ENCODE measurements around the gene LETM1.

Gene LETM1

DNA sequence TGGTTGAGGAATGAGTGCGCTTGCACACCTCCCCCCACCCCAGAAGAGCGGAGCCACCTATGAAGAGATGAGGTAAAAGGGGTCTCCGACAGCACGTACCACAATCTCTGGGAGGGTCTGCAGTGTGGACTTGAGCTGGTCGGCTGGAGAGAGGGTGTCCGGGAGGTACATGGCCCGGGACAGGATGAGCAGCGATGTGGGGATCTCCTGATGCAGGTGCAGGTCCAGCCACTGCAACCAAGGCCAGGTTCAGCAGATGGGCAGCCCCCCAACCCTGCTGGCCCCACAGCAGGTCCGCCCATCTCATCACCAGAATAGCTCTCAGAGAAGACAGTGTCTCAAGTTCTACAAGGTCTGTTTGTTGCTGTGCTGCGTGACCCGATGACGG, 32.4 kb downstream of the LETM1 start:
- DNase-seq: no peak

DNA sequence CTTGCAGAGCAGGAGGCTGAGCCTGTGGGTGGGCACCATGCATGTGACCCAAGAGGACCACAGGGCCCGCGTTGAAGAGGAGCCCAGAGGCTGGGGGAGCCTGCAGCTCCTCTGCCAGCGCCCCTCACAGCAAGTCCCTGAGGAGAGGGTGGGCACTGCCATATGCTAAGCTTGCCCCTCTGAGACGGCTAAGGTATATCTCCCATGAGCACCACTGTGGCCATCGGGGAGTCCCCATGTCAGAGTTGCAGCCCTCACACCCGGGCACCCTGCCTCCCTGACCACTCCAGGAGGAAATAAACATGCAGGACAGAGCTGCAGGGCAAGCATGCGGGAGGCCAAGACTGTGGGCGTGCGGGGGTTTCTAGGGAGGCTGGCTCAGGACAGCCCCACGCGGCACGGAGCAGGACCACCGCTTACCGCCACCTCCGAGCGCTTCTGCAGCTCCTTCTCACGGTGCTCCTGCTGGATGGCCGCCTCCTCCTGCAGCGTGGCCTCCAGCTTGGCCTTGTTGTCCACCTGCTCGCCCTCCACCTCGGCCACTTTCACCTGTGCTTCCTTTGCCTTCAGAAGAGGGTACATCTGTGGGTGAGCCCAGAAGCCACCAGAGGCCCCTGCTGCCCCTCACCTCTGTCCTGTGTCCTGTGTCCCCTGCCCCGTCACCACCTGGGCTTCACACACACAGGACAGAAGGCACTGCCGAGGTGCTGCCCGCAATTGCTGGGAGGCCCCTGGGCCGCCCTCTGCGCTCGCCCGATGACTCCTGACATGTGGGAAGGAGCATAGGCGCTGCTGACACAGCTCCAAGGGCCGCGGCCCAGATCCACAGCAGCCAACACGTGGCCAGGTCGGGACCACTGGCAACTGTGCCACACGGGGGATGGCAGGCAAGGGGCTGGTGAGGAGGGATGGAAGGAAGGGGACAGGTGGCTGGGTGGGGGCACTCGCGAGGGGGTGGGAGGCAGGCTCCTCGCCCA, 33.1 kb downstream of the LETM1 start:
- no peak for DNase-seq

DNA sequence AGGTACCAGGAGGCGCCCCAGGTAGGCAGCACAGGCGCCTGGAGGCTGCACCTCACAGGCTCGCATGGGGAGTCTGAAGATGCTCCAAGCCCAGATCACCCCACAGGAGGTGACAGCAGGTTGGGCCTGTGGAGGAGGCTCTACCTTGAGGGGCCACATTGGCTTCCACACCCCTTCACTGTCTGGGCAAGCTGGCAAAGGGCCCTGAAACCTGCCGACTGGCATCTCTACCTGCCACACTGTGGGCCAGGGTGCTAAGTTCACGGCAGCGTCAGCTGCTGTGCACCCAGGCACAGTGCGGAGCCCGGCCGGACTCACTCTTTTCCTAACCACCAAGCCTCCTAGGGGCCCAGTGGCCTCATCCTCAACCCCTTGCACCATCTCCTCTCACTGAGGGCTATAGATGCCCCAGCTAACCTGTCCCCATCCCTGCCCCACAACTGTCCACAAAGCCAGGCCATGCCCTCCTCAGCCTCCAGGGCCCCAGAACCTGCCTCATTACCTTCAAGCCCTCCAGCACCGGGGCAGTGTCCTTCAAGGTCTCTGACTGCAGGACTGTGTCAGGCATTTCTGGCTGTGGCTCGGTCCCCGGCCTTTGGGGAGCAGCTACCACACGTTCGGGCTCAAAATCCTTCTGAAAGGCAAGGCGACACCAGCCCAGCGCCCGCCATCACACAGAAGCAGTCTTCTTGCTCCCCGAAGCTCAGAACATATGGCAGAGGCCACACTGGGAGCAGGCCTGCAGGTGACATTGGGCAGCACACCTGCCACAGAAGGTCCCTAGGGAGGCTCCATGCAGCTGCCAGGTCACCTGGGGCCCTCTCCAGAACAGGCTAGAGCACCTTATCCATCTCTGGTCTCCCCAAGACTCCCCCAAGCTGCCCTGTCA, 34.0 kb downstream of the LETM1 start:
- no peak for DNase-seq

DNA sequence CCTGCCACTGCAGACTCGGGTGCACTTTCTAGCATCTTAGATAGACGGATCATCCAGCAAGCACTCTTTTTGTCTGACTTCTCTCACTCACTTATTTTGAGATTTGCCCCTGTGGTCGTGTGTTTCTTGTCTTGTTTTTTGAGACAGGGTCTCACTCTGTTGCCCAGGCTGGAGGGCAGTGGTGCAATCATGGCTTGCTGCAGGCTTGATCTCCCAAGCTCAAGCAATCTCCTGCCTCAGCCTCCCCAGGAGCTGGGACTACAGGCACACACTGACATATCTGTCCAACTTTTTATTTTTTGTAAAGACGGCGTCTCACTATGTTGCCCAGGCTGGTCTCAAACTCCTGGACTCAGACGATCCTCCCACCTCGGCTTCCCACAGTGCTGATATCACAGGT, 36.1 kb downstream of the LETM1 start:
- no peak for DNase-seq

DNA sequence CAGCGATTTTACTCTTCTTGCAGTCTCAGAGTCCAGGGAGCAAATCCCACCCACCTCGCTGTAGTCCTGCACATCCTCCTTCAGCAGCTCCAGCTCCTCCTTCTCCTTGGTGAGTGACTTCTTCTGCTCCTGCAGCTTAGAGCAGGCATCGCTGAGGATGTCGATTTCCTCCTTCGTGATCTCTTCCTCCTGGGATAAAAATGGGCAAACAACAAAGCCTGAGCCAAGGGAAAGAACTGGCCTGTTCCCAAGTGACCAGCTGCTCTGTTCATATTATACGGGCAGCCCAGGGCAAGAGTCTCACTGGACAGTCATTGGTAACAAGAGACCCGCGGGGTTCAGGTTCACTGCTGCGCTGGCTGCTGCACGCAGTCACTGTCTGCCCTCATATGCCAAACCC, 36.7 kb downstream of the LETM1 start:
- DNase-seq: no peak

DNA sequence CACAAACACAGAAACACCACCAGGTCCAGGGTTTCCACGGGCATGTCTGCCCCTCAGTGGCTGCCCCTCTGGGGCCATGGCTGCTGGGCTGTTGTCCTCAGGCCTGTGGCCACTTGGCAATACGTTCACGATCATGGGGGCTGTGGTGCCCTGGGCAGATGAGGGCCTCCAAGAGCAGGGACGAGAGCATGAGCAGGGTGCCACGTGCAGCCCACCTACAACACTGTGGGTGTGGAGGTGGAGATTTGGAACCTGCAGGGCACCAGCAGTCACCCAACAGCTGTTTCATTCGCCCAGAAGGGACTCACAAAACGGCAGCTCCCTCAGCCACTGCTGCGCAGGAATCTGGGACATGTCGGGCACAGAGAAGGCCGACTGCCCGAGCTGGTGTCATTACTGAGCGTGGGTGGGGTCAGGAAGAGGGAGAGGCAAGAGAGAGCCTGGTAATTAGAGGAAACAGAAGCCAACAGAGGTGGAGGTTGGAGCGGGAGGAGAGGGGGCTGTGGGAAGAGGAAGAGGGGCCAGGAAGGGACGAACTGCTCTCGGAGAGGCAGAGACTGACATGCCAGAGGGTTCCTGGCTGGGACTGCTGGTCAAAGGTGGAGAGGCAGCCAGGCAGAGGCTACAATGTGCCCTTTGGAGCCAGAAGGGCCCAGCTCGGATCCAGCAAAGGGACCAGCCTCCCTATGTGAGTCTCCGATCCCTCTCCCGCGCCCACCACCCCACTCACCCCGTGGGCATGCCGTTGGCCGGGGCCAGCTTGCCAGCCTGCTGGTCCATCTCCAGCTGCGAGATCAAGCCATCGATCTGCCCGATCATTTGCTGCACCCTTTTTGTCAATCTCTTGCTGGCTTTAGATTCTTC, 39.7 kb downstream of the LETM1 start:
- DNase-seq: no peak

DNA sequence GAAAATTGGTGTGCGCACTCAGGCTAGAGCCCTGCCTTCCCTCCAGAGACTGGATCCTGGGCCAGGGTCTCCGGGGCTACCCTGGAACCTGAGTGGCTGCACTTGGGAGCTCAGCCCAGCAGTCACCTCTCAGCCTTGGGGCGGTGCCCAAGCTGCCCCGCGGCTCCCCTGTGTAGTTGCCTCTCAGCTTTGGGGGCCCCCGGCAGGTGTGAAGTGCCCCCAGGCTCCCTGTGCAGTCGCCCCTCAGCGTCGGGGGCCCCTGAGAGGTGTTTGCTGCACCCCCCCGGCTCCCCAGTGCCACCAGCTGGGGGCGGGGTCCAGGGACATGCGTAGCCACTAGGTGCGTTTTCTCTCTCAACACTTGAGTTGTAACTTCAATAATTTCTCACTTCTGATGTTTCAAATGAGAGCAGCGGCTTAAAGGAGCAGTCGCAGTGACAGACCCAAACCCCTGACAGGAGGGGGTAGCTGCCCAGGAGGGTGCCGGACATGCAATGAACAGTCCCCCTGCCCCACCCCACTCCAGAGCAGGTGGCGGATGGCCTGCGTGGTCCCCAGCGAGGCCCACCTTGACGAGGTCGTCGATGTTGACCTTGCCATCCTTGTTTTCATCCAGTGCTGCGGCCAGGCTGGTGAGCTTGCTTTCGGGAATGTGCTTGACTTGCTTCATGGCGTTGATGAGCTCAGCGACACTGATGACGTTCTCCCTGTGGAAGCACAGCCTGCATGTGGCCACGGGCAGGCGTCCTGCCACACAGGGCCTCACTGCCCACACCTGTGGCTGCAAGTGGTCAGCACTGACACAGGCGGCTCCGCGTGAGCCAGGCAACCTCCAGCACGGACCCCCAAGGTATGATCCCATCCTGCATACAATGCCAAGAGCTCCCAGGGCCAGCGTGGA, 40.6 kb downstream of the LETM1 start:
- DNase-seq: no peak

DNA sequence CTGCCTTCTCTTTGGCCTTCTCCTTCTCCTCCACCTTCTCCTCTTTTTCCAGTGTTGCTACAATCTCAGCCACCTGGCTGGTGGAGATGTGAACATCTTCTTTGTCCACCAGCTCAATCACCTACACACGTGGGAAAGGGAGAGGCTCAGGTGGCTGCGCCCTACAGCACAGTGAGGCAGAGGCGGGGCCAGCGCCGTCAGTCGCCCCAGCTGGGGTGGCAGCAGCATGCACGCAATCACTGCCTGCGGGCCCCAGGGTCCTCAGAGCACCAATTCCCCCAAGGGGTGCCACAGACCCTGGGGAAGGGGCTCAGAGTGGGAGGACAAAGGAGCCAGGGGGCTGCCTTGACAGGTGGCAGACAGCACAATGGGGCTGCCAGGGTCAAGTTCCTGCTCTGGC, 41.5 kb downstream of the LETM1 start:
- DNase-seq: no peak

DNA sequence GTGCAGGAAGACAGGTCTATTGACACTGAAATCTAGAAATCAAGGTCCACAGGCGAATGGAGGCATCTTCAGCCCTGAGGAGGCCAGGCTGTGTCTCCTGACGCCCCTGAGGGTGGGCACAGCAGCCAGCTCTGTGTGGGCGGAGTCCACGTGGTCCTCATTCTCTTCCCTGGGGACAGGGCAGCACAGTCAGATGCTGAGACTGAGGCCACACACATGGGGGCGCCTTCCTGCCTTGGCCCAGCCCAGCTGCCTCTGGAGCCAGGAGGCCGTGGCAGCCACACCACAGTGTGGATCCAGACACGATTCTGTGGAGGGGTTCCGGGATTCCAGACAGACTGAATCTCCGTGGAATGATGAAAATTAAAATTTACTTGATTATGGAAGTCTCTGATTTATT, 42.0 kb downstream of the LETM1 start:
- no peak for DNase-seq

DNA sequence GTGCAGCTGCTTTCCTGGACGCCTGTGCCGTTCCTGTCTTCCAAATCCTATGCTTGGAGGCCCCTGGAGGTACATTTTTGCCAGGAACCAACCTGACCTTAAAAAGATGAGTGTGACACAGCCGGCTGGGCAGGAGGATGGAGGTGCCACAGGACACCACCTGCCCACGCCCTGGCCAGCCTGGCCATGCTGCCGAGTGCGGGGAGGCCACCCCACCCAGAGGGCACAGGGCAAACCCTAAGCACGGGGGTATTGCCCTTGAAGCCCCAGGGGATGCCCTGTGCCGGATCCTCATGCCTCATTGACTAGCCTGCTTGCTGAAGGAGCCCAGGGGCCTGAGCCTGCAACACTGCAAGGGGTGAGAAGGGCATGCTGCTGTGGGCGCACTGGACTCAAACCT, 42.7 kb downstream of the LETM1 start:
- DNase-seq: no peak

DNA sequence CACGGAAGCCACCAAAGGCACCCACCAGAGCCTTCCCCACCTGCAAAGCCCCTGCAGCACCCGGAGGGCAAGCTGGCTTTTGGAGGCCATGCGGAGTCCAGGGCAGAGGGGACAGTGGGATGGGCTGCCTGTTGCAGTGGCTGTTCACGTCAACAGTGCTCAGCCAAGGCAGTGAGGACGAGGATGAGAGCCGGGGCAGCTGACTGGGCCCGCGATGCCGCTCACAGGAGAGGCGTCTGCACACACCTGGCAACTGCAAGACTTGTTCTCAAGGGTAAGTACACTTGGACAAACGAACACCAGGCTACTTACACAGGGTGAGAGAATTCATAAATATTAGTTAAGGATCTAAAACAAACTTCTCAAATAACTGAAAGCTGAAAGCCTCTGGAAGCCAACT, 43.2 kb downstream of the LETM1 start:
- no peak for DNase-seq

DNA sequence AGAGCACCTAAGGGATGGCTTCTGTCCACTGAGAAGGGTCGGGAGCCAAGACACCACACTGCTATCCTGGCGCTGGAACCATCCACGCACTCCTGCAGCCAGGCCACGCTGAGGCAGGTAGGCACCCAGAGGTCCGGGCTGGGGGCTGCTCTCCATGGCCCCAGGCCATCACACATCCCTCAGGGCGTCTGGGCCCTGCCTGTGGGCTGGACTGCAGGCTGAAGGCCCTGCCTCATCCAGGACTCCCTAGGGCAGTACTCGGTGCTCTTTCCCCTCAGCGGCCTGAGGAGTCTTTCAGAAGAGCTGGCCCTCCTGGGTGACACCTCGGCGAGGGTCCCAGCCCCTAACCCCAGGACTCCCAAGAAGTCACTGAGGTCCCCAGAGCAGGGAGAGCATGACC, 45.2 kb downstream of the LETM1 start:
- DNase-seq: no peak

DNA sequence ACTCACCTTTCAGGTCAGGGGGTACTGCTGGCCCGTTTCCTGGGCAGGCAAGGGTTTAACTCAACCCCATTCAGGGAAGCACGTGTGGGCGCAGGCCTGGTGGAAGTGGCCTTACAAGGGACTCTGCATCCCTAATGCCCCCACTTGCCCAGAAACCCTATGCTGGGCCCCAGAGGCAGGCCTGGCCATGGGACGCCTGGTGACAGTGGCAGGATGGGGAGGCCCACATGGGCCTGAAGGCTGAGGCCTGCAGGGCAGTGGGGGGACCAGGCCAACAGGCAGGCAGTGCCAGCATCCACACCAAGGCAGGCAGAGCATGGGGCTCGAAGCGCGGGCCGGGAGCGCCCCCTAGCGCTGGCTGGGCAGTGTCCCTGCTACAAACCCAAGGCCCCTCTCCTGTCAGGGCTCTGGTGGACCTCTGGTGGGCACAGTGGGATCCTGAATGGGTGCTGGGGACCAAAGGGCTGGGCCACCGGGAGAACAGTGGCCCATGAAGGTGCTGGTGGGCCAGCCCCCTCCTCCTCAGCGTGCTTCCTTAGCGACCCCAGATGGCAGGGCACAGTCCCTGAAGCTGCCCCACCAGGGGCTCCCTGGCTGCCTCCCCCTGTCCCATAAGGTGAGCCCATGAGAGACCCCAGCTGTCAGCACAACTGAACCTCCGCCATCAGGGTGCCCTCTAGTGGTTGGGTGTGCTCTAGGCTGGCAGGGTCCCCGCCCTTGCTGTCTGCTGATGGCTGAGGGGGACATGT, 46.0 kb downstream of the LETM1 start:
- DNase-seq: peak; percentile 65

DNA sequence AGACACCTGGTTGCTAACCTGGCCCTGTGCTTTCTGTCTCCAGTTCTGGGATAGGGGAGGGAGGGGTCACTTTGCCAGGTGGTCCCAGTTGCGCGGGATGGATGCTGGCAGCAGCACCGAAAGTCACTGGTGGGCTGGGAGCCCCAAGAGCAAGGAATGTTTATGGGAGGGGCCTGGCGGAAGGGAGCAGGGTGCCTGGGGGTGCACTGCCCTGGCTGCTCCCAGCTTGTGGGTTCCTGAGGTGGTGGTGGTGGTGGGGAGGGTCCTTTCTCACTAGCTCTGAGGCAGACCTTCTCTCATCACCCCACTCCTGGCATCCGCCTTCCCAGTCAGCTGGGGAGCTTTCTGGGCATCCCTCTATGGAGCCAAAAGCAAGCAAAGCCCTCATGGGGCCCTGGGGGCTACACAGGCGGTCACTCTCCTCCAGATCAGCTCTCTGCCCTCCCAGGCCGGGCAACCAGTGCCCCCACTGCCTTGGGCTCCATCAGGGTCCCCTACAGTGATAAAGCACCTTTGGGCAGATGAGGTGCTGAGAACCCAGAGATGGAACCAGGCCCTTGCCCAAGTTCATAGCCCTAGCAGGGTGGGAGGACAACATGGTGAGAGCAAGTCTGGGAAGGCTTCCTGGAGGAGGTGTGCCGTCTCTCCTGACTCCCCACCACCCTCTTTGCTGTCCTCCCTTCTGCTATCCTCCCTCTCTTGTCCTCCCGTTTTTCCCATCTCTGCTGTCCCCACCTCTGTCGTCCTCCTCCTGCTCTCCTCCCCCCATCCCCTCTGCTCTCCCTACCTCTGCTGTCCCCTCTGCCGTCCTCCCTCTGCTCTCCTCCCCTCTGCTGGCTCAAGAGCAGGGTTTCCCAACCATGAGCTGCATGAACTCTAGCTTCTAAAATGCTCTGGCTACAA, 46.9 kb downstream of the LETM1 start:
- DNase-seq: no peak

DNA sequence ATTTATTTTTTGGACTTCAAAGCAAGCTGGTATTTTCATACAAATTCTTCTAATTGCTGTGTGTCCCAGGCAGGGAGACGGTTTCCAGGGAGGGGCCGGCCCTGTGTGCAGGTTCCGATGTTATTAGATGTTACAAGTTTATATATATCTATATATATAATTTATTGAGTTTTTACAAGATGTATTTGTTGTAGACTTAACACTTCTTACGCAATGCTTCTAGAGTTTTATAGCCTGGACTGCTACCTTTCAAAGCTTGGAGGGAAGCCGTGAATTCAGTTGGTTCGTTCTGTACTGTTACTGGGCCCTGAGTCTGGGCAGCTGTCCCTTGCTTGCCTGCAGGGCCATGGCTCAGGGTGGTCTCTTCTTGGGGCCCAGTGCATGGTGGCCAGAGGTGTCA, 47.6 kb downstream of the LETM1 start:
- no peak for DNase-seq

DNA sequence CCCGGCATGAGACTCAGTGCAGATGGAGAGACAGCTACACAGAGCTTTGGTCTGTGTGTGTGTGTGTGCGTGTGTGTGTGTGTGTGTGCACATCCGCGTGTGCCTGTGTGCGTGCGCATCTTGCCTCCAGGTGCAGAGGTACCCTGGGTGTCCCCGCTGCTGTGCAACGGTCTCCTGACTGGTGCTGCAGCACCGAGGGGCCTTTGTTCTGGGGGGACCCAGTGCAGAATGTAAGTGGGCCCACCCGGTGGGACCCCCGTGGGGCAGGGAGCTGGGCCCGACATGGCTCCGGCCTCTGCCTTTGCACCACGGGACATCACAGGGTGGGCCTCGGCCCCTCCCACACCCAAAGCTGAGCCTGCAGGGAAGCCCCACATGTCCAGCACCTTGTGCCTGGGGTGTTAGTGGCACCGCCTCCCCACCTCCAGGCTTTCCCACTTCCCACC, 48.6 kb downstream of the LETM1 start:
- no peak for DNase-seq

DNA sequence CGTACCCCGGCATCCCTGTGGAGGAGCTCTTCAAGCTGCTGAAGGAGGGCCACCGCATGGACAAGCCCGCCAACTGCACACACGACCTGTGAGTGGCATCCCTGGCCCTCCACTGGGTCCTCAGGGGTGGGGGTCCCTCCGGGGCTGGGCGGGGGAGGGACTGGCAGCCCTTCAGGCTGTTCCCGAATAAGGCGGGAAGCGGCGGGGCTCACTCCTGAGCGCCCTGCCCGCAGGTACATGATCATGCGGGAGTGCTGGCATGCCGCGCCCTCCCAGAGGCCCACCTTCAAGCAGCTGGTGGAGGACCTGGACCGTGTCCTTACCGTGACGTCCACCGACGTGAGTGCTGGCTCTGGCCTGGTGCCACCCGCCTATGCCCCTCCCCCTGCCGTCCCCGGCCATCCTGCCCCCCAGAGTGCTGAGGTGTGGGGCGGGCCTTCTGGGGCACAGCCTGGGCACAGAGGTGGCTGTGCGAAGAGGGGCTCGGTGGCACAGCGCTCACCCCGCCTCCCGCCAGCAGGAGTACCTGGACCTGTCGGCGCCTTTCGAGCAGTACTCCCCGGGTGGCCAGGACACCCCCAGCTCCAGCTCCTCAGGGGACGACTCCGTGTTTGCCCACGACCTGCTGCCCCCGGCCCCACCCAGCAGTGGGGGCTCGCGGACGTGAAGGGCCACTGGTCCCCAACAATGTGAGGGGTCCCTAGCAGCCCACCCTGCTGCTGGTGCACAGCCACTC, 49.2 kb downstream of the LETM1 start:
- no peak for DNase-seq

DNA sequence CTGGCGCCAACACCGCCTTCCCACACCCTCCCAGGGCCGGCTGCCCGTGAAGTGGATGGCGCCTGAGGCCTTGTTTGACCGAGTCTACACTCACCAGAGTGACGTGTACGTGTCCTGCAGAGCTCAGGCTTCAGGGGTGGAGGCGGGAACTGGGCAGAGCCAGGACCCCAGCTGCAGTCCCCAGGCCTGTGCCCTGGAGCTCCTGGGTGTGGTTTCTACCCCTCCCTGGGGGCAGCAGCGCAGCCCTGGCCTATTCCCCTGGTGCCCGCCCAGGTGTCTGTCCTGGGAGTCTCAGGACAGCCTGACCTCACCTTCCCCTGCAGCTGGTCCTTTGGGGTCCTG, 49.8 kb downstream of the LETM1 start:
- DNase-seq: no peak

DNA sequence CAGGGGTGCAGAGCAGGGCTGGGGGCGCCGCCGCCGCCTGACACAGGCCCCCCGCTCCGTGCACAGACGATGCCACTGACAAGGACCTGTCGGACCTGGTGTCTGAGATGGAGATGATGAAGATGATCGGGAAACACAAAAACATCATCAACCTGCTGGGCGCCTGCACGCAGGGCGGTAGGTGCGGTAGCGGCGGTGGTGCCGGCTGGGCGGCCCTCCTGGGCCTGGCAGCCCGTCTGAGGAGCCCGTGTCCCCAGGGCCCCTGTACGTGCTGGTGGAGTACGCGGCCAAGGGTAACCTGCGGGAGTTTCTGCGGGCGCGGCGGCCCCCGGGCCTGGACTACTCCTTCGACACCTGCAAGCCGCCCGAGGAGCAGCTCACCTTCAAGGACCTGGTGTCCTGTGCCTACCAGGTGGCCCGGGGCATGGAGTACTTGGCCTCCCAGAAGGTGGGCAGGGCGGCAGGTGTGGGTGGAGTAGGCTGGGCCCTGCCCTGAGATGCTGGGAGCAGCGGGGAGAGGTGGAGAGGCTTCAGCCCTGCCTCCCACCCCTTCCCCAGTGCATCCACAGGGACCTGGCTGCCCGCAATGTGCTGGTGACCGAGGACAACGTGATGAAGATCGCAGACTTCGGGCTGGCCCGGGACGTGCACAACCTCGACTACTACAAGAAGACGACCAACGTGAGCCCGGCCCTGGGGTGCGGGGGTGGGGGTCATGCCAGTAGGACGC, 50.3 kb downstream of the LETM1 start:
- no peak for DNase-seq

All from CD4-positive, alpha-beta T cell treated with Interleukin-10 for 1 hour (primary cell).